ENCODE data around the gene HCRTR2.

GRCh38 chr6:55266896-55267295 lies 92.6 kb downstream of the HCRTR2 start:
- TF ChIP-seq GATA3 (IDR thresholded peaks at IDR 0.05; ENCODE audit: low read depth, low read length) (no peak), GATA2 (IDR thresholded peaks at IDR 0.05; ENCODE audit: low read depth, low read length) (no peak)

All from SH-SY5Y (cell line).